Lower leg skin (tissue), 3 donors: ENCODE data around the gene ACOXL.

Experiments used
- POLR2A ChIP-seq, 2 donors: fragments of 450-650 bp; IDR thresholded peaks; one replicate each; pipeline ENCODE4 v1.6.1; 2016 to 2017; ENCODE audit warnings: antibody characterized with exemption in 2 of 2, mild to moderate bottlenecking in 1 of 2, moderate library complexity in 1 of 2
- TF ChIP-seq, protein P1 (sequence below), 3 donors: fragments of 450-650 bp; IDR thresholded peaks; one replicate each; pipeline ENCODE4 v1.5.1; 2016; ENCODE audit warnings: antibody characterized with exemption in 3 of 3, mild to moderate bottlenecking in 3 of 3, moderate library complexity in 2 of 3

DNA sequence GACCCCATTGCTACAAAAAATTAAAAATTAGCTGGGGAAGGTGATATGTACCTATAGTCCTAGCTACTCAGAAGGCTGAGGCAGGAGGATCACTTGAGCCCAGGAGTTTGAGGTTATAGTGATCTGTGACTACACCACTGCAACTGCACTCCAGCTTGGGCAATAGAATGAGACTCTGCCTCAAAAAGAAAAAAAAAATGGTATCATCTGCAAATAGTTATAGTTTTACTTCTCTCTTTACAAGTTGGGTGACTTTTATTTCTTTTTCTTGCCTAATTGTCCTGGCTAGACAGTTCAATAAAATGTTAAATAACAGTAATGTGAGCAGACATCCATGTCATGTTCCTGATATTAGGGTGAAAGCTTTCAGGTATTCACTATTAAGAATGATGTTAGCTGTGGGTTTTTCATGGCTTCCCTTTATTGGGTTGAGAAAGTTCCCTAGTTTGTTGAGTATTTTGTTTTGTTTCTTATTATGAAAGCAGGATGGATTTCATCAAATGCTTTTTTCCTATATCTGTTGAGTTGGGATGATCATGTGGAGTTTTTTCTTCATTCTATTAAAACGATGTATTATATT is 24.9 kb upstream of the ACOXL start:
- TF ChIP-seq, protein P1, sequence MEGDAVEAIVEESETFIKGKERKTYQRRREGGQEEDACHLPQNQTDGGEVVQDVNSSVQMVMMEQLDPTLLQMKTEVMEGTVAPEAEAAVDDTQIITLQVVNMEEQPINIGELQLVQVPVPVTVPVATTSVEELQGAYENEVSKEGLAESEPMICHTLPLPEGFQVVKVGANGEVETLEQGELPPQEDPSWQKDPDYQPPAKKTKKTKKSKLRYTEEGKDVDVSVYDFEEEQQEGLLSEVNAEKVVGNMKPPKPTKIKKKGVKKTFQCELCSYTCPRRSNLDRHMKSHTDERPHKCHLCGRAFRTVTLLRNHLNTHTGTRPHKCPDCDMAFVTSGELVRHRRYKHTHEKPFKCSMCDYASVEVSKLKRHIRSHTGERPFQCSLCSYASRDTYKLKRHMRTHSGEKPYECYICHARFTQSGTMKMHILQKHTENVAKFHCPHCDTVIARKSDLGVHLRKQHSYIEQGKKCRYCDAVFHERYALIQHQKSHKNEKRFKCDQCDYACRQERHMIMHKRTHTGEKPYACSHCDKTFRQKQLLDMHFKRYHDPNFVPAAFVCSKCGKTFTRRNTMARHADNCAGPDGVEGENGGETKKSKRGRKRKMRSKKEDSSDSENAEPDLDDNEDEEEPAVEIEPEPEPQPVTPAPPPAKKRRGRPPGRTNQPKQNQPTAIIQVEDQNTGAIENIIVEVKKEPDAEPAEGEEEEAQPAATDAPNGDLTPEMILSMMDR (IDR thresholded peaks at IDR 0.05): no peak
- TF ChIP-seq POLR2A (IDR thresholded peaks at IDR 0.05): no peak
